PC-9 (cell line): ENCODE data around the gene CSK.

Source experiments
- EZH2 ChIP-seq: fragments of 200-600 bp; sonication (generic); IDR thresholded peaks from 2 replicates; pipeline ENCODE4 v1.8.0; 2017; ENCODE audit warnings: antibody characterized with exemption, low read depth
- TF ChIP-seq, protein P1 (sequence below): fragments of 200-600 bp; sonication (generic); conservative IDR thresholded peaks from 2 replicates; pipeline ENCODE4 v1.6.1; 2017; ENCODE audit warnings: mixed run types, antibody characterized with exemption, mild to moderate bottlenecking, moderate library complexity

DNA sequence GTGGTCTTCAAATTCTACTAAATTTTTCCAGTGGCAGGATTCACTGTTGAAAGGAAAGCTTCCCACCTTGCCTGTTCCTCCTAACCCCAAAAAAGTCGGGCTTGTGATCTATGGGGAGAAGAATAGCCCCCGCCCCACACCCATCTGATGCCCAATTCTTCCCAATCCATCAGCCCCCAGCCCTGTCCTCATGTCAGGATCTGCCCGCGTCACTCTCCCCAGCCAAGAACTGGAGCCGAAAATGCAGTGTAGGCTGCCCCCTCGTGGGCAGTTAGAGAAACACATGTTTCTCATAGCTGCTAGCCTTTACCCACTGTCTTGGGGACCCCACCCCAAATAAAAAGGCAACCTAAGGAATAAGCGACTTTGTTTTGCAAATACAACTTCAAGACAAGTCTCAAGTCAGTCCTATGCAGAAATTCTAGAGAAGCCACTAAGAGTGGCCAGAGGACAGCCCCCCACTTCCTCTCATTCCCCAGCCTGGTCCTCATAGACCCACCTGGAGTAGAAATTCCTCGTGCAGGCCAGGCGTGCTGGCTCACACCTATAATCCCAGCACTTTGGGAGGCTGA lies 13.0 kb upstream of the CSK start:
- TF ChIP-seq, protein P1, sequence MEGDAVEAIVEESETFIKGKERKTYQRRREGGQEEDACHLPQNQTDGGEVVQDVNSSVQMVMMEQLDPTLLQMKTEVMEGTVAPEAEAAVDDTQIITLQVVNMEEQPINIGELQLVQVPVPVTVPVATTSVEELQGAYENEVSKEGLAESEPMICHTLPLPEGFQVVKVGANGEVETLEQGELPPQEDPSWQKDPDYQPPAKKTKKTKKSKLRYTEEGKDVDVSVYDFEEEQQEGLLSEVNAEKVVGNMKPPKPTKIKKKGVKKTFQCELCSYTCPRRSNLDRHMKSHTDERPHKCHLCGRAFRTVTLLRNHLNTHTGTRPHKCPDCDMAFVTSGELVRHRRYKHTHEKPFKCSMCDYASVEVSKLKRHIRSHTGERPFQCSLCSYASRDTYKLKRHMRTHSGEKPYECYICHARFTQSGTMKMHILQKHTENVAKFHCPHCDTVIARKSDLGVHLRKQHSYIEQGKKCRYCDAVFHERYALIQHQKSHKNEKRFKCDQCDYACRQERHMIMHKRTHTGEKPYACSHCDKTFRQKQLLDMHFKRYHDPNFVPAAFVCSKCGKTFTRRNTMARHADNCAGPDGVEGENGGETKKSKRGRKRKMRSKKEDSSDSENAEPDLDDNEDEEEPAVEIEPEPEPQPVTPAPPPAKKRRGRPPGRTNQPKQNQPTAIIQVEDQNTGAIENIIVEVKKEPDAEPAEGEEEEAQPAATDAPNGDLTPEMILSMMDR, result peak; percentile 90
- no peak for TF ChIP-seq EZH2
